HG03457 (cell line): ENCODE measurements around the gene PID1.

Experiments used
- ATAC-seq: cut with Tn5 transposase; IDR thresholded peaks from one replicate; pipeline ENCODE4 v1.9.1; 2021; ENCODE audit warnings: moderate number of reproducible peaks; ENCODE audit not compliant: unreplicated experiment

PID1 gene

GRCh38 chr2:229037621-229038020, 233.5 kb downstream of the PID1 start:
- ATAC-seq: no peak

DNA sequence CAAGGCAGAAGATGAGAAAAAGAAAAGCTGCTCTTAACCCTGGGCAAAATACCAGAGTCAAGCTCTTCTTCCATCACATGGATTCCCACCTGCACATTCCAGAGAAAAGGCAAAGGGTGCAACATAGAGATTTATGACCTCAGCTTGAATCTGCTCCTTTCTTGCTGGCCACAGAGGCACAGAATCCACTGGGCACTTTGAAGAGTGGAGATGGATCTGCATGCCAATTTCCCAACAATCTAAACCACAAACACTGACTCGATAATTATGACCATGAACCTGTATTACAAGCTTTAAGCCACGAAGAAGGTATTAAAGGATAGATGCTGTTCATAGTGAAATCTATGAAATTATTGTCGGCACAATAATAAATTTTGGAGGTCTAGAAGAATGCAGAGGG, 237.3 kb downstream of the PID1 start:
- ATAC-seq: no peak

GRCh38 chr2:229032608-229033234, 238.4 kb downstream of the PID1 start:
- ATAC-seq: no peak

DNA sequence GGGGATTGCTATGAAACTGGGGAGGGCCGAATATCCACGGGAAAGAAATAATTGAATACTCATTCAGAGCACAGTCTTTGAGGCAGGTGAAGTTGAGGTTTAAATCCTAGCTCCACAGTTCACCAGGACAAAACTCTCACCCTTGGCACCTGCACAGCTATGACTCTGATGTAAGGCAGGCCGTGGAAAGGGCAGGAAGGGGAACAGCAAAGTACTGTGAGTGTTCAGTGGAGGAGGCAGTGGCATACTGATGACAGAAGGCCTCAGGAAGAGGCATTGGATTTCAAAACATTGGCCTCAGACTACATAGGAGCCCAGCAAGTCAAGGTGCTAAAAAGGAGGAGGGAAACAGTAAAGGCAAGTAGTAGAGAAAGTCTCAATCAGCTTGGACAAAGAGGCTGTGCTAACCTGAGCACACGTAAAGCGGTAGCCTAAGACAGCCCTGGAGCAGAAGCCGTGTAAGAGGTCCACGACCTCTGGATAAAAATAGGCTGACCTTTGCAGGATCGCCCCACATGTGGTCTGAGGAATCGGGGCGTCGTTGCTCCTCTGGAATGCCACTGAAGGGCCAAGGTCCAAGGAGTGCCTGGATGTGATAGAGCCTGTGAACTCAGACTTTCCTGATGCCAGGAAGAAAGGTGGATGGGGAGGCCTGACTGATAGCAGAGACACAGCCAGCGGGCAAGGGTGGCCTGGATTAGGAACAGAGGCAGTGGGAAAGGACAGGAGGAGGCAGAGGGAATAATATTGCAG, 243.6 kb downstream of the PID1 start:
- no peak for ATAC-seq

DNA sequence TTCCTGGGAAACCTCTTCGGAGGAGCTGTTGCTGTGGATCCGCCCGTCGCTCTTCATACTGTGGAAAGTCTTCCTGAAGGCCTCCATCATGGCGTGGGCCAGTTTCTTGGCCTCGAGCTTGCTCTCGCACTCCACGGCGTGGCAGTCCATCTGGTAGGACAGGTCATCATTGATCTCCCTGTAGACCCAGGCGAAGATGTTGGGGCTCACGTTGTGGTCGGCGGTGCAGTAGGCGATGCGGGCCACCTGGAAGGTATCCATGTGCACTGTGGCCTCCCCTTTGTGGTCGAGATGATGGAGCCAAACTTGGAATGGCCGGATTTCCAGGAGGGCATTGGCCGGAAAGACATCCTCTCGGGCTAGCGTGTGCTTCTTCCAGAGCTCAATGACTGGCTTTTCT, 245.4 kb downstream of the PID1 start:
- no peak for ATAC-seq

DNA sequence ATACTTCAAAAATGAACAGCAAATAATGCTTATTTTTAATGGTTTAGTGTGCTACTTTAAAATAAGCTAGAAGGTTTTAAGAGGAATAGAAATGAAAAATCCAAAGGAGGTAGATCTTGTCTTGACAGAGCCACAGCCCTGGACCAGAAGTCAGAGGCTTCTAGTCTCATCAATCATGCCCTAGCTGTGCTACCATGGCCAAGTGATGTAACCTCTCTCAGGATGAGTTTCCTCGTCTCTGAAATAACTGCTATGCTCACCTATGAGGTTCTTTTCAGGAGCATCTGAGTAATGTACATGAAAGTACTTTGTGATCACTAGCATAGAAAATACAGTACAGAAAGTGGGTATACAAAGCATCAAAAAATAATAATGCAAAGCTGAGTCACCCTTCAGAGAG, 248.4 kb downstream of the PID1 start:
- ATAC-seq: no peak

DNA sequence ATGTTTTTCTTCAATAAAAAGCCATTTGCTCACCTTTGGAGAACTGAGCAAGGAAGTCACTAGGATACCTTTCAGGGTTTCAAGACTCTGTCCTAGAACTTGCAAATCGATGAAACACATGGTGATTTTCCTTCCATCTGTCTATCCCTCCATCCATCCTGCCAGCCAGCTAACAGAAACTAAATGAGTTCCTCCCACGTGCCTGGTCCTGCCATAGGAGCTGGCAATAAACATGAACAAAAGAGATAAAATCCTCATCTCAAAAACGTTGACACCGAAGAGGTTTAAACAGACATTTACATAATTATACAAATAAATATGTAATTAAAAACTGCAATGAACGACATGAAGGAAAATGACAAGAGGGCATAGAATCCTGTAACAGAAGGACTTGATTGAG, 249.0 kb downstream of the PID1 start:
- ATAC-seq: no peak

DNA sequence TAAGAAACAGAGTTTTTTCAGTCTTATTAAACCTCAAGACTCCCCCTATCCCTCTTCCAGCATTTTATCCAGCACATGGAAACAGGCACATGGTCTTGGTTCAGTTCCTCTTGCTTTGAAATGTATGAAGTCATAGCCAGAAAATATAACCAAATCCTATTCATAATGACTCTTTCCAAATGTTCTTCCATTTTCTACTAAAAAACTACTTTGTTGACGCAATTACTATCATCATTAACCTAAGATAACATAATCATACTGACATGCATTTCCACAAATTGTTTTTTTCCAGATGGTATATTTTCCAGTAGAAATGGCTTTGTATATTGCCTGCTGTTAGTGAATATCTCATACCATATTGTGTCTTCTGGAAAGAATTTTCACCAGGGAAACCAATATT, 261.3 kb downstream of the PID1 start:
- ATAC-seq: no peak

DNA sequence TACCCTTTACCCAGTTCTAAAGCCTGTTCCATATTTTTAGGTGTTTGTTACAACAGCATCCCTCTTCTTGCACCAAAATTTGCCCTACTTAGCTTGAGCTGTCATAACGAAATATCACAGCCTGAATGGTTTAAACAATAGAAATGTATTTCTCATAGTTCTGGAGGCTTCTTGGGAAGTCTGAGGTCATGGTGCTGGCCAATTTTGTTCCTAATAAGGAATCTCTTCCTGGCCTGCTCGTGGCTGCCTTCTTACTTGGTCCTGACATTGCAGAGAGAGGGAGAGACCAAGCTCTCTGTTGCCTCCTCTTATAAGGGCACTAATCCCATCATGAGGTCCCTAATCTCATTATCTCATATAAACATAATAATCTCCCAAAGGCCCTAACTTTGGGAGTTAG, 267.8 kb downstream of the PID1 start:
- no peak for ATAC-seq

- ATAC-seq: no peak
These were observed 269.9 kb downstream of the PID1 start for GRCh38 chr2:229001196-229001595.

DNA sequence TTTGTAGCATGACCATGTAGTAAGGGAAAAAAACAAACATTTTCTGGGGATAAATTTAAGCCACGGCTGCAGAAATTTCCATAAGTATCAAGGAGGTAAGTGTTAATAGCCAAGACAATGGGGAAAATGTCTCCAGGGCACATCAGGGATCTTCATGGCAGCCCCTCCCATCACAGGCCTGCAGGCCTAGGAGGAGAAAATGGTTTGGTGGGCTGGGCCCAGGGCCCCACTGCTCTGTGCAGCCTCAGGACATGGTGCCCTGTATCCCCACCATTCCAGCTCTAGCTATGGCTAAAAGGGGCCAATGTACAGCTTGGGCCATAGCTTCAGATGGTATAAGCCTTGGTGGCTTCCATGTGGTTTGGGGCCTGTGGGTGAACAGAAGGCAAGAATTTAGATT, 271.8 kb downstream of the PID1 start:
- ATAC-seq: no peak

- no peak for ATAC-seq
These were observed 282.3 kb downstream of the PID1 start for GRCh38 chr2:228988786-228989185.

DNA sequence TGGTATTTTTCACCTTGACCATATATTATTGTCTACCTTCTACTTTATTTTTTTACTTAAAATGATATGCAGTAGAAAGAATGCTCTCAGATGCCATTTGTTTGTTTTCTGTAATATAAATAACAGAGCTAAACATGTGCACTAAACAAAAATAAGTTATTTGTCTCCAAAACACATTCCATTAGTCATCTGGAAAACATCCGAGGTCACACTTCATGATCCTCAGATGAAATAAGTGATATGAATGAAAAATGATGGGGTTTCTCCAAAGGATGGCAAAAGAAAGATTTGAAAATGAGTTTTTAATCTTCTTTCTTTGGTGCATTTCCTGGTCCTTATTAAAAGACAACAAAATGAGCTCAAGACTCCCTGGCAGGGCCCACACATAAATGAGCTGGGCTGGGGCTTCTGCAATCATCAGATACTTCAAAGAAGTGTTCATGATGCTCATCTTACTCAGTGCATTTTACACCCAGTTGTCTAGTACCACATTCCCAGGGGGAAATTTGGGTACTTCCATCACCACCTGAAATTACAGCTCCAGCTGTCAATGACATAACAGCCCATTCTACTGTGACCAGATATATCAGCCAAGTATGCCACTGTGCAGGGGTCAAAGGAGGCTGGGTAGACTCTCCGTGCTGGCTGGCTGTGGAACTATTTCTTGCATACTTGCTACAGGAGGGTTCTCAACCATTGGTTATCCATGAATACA, 283.5 kb downstream of the PID1 start:
- ATAC-seq: no peak

- no peak for ATAC-seq
These were observed 284.1 kb downstream of the PID1 start for GRCh38 chr2:228986961-228987360.

GRCh38 chr2:228983700-228984099, 287.4 kb downstream of the PID1 start:
- no peak for ATAC-seq

DNA sequence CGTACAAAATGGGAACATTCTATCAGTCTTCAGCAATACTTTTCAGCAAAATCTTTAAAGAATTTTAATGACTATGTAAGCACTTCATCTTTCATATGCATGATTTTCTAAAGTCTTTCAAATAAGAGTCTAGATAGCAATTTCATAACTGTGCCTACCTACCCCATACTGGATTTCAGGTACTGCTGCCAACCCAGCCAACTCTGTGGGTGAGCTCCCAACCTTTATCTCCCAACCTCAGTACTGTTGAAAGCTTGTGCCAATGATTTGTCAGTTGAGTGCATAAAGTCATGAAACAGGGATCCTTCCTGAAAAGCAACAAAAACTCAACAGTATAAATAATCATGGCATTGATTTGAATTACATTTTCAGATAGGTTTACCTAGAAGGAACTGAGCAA, 296.9 kb downstream of the PID1 start:
- no peak for ATAC-seq
